ENCODE results near the gene TRIL. TPM values are rescaled to one million over a fixed set of nuclear protein-coding genes. Genes with fewer than 3 reads are reported as not detected.

TRIL gene
- total and polyA plus RNA-seq, 9 donors = 16.9 to 63.5 (median 37.9) TPM

DNA sequence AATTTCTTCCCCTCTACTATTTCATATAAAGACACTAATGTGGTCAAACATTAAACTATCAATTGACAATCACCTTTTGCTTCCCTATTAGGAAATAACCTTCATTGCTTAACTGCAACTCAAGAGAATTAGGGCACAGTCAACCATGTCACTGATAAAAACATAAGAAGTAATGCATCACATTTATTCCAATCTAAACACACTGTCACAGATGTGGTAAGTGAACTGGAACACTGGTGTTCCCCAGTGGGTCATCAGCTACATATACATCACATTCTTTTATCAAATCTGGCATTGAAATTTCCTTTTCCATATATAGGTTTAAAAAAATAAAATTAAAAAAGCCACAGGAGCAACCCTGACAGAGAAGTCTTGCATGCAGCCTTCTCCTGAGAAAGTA is 3.7 kb downstream of the TRIL start:
- Histone ChIP-seq H3K36me3 (ENCODE audit: control insufficient read depth, insufficient read depth, low read length) (no peaks in the 10 kb centered on the region), H3K9me3 (replicated peaks; ENCODE audit: control insufficient read depth, low read depth, low read length) (no peaks in the 10 kb centered on the region), H3K27ac (ENCODE audit: low read length) (no peak overlapping the region), H3K4me1 (ENCODE audit: control insufficient read depth, insufficient read depth, low read length) (peaks cover 43% of the 10 kb centered on the region), H3K27me3 (ENCODE audit: control insufficient read depth, insufficient read depth, low read length) (peaks cover 16% of the 10 kb centered on the region), H3K4me3 (ENCODE audit: low read length) (no peak overlapping the region)
- DNase-seq = no peak

DNA sequence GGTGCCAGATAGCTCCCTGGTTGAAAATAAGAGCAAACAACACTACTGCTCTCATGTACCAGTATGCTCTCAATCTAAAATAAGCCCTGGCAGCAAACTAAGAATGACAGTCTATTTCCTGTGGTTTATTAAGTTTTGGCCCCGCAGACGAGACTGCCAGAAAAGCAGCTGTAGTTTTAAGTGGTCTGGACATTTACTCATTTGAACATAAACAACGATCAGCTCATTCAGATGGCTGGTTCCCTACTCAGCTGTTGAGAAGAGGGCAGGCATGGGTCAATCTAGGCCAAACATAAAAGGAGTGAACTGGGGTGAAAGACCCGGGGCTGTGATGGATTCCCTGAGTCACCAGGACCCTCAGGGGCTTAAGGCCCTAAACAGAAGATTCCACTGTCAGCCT is 4.5 kb downstream of the TRIL start:
- H3K27me3 ChIP-seq (ENCODE audit: control insufficient read depth, insufficient read depth, low read length) = peaks cover 16% of the 10 kb centered on the region

DNA sequence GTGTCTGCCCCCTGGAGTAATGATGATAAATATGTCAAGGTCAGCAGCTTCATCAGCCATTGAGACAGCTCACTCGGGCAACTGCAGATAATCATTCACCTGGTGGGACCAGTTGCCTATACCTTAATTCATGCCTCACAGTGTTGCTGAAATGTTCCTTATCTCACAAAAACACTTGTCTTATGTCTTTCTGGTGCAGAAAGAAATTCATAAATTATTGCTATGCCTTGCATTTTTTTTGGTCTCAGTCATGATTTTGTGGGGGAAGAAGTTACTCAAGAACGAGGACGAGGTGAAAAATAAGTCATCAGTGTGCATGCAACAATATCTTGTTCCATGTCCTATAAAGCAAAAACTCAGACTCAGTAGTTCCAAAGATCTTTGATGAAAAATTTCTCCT is 16.0 kb downstream of the TRIL start:
- H3K36me3 ChIP-seq (ENCODE audit: control insufficient read depth, insufficient read depth, low read length) = no peaks in the 10 kb centered on the region
- no peak overlapping the region for H3K27ac ChIP-seq (ENCODE audit: low read length)
- H3K4me1 ChIP-seq (ENCODE audit: control insufficient read depth, insufficient read depth, low read length) = peaks cover 23% of the 10 kb centered on the region
- peaks cover 2% of the 10 kb centered on the region for H3K9me3 ChIP-seq (replicated peaks; ENCODE audit: control insufficient read depth, low read depth, low read length)
- H3K4me3 ChIP-seq (ENCODE audit: low read length) = no peak overlapping the region
- no peak for DNase-seq
- H3K27me3 ChIP-seq (ENCODE audit: control insufficient read depth, insufficient read depth, low read length) = no peaks in the 10 kb centered on the region
- WGBS (ENCODE audit: insufficient coverage) = no CpG with 5 or more reads among the region's 3 CpGs

More for the DNA sequence above, 4.5 kb downstream of the TRIL start:
- H3K27ac ChIP-seq (ENCODE audit: low read length) = peak overlapping the region; percentile 50
- peak; percentile 78 for DNase-seq
- H3K36me3 ChIP-seq (ENCODE audit: control insufficient read depth, insufficient read depth, low read length) = no peaks in the 10 kb centered on the region
- no CpG with 5 or more reads among the region's 4 CpGs for WGBS (ENCODE audit: insufficient coverage)
- H3K9me3 ChIP-seq (replicated peaks; ENCODE audit: control insufficient read depth, low read depth, low read length) = no peaks in the 10 kb centered on the region
- peaks cover 37% of the 10 kb centered on the region for H3K4me1 ChIP-seq (ENCODE audit: control insufficient read depth, insufficient read depth, low read length)
- no peak overlapping the region for H3K4me3 ChIP-seq (ENCODE audit: low read length)

DNA sequence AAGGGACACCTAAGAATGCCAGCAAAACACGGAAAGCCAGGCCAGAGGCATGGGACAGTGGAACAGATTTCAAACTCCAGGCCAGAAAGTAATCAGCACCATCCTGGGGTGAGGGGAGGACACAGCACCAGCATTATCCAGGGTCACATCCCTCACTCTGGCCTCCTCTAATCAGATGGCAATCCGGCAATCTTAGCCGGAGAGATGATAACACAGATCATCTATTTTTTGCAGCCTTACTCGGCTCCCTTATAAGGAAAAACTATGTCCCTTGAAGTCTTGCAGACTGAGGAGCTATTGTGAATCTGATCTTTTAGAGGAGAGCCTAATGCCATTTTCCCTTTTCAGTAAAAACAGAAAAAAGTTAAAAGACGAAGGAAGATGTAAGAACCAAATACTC is 16.5 kb downstream of the TRIL start:
- no peak overlapping the region for H3K27ac ChIP-seq (ENCODE audit: low read length)
- WGBS (ENCODE audit: insufficient coverage) = 92% methylated on average over 2 of the region's 5 CpGs

DNA sequence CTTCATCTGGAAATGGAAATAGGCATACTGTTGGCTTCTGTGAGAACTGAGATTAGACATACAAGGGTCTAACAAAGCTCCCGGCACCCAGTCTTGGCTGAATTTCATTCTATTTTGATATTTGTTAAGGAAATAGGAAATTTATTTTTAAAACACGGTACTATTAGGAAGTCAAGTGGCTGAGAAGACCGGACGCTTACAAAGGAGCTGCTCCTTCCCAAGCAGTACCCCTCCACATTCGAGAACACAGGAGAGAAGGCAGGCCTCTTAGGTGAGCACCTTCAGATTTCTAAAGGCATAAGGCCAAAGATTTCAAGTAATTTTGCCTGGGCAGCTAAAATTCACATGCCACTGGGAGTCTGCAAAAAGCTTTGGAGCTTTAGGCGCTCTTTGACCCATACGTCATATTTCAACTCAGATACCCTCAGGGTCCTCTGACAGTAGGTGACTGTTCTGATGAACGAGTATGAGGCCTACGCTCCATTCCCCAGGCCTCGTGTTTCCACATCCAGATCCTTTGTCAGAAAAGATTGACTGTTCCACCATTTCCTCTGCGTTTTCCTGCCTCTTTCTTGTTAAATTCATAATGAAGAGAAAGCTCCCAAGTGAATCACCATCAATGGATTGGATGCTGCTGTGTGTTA is 17.3 kb downstream of the TRIL start:
- Histone ChIP-seq H3K4me1 (ENCODE audit: control insufficient read depth, insufficient read depth, low read length) (peaks cover 24% of the 10 kb centered on the region), H3K27me3 (ENCODE audit: control insufficient read depth, insufficient read depth, low read length) (no peaks in the 10 kb centered on the region), H3K27ac (ENCODE audit: low read length) (no peak overlapping the region), H3K9me3 (replicated peaks; ENCODE audit: control insufficient read depth, low read depth, low read length) (no peaks in the 10 kb centered on the region), H3K4me3 (ENCODE audit: low read length) (no peak overlapping the region), H3K36me3 (ENCODE audit: control insufficient read depth, insufficient read depth, low read length) (no peaks in the 10 kb centered on the region)
- WGBS (ENCODE audit: insufficient coverage) = 88% methylated on average over 7 of the region's 11 CpGs
- DNase-seq = no peak

More for the DNA sequence above, 16.5 kb downstream of the TRIL start:
- Histone ChIP-seq H3K36me3 (ENCODE audit: control insufficient read depth, insufficient read depth, low read length) (no peaks in the 10 kb centered on the region), H3K27me3 (ENCODE audit: control insufficient read depth, insufficient read depth, low read length) (no peaks in the 10 kb centered on the region), H3K4me1 (ENCODE audit: control insufficient read depth, insufficient read depth, low read length) (peaks cover 24% of the 10 kb centered on the region), H3K4me3 (ENCODE audit: low read length) (no peak overlapping the region), H3K9me3 (replicated peaks; ENCODE audit: control insufficient read depth, low read depth, low read length) (peaks cover 2% of the 10 kb centered on the region)
- no peak for DNase-seq

DNA sequence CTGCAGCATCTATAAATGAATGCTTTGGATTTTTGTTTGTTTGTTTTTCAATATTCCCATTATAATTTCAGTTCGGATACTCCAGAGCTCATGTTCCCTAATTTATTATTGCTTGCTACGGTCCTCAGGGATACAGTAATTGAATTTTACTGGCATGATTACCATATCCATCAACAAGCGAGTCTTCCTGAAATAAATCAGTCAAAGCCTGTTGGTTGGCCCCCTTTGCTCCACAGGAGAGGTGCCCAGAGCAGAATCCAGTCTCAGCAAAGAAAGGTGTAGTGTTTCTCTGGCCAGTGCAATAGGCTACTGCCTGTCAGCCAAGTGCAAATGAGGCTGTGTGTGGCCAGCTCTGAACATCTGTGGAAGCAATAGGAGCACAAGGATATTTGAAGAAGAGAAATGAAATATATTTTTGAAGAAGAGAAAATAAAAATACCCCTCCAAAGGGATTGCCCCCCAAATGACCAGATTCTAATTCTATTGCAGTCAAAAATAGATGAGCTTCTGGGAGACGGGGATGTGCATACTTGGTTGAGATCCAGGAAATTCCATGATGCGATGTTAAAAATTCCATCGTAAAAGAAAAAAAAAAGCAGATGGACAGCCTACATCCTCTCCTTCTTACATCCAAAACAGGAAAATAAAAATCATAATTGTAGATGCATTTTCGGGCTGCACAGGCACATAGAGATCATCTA is 18.1 kb downstream of the TRIL start:
- no peaks in the 10 kb centered on the region for H3K27me3 ChIP-seq (ENCODE audit: control insufficient read depth, insufficient read depth, low read length)
- WGBS (ENCODE audit: insufficient coverage) = no CpG with 5 or more reads among the region's 7 CpGs
- no peak overlapping the region for H3K27ac ChIP-seq (ENCODE audit: low read length)
- H3K36me3 ChIP-seq (ENCODE audit: control insufficient read depth, insufficient read depth, low read length) = no peaks in the 10 kb centered on the region
- H3K4me3 ChIP-seq (ENCODE audit: low read length) = no peak overlapping the region
- DNase-seq = peak; percentile 78
- no peaks in the 10 kb centered on the region for H3K9me3 ChIP-seq (replicated peaks; ENCODE audit: control insufficient read depth, low read depth, low read length)
- H3K4me1 ChIP-seq (ENCODE audit: control insufficient read depth, insufficient read depth, low read length) = peaks cover 24% of the 10 kb centered on the region

DNA sequence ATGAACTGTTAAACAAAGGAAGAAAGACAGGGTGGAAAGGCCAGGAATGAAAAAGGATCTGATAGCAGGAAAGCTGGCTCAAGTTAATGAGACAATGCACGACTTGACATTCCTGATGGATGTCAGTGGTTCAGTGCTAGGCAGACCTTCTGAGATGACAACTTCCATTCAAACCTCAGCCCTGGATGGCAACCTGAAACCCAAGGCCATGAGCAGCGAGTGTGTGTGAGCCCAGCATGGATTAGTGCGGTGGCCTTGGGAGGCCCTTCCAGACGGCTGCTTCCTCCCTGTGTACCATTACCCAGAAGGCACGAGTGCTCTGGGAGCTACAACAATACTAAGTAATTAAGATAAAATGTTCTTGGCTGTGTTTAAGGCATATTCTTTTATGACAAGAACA is 18.8 kb downstream of the TRIL start:
- H3K4me1 ChIP-seq (ENCODE audit: control insufficient read depth, insufficient read depth, low read length) = peaks cover 24% of the 10 kb centered on the region
- DNase-seq = no peak
- H3K9me3 ChIP-seq (replicated peaks; ENCODE audit: control insufficient read depth, low read depth, low read length) = no peaks in the 10 kb centered on the region
- 39% methylated on average over 2 of the region's 5 CpGs for WGBS (ENCODE audit: insufficient coverage)
- no peaks in the 10 kb centered on the region for H3K27me3 ChIP-seq (ENCODE audit: control insufficient read depth, insufficient read depth, low read length)
- no peaks in the 10 kb centered on the region for H3K36me3 ChIP-seq (ENCODE audit: control insufficient read depth, insufficient read depth, low read length)
- H3K27ac ChIP-seq (ENCODE audit: low read length) = no peak overlapping the region
- H3K4me3 ChIP-seq (ENCODE audit: low read length) = no peak overlapping the region

DNA sequence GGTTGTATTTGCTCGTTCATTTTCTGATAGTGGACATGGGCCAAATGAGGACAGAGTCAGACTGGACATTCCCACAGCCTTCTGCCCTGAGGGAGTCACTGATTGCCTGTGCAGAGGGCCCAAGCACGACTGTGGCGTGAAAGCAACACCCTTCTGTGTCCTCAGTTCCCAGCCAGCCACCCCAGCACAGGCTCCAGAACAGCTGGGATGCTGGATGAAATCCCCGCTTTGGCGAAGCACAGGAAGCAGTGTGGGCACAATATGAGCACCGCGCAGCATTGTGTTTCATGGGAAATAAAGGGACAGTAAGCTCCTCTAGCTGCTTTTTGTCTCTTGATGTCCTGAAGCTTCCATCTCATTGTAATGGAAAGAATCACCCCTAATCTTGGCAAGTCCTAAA is 20.5 kb downstream of the TRIL start:
- Histone ChIP-seq H3K9me3 (replicated peaks; ENCODE audit: control insufficient read depth, low read depth, low read length) (no peaks in the 10 kb centered on the region), H3K4me1 (ENCODE audit: control insufficient read depth, insufficient read depth, low read length) (peaks cover 35% of the 10 kb centered on the region), H3K4me3 (ENCODE audit: low read length) (no peak overlapping the region), H3K36me3 (ENCODE audit: control insufficient read depth, insufficient read depth, low read length) (no peaks in the 10 kb centered on the region), H3K27me3 (ENCODE audit: control insufficient read depth, insufficient read depth, low read length) (no peaks in the 10 kb centered on the region), H3K27ac (ENCODE audit: low read length) (no peak overlapping the region)
- DNase-seq = peak; percentile 59
- 78% methylated on average over 4 of the region's 7 CpGs for WGBS (ENCODE audit: insufficient coverage)

DNA sequence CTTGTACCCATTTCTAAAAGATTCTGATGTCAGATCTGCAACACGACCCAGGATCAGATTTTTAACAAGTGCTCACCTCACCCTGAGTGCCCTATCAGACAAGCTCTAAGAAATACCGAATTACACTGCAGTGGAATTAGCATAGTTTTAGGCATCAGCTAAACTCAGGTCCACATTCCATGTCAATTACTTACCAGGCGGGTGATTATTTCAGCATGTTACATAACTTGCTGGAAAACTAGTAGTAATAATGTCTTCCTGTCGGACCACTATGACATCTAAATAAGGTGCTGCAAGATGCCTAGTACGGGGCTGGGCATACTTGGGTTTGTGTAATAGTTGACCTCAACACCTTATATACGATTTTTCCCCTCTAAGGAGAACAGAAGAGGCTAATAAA is 21.0 kb downstream of the TRIL start:
- no peaks in the 10 kb centered on the region for H3K9me3 ChIP-seq (replicated peaks; ENCODE audit: control insufficient read depth, low read depth, low read length)
- no peaks in the 10 kb centered on the region for H3K27me3 ChIP-seq (ENCODE audit: control insufficient read depth, insufficient read depth, low read length)
- WGBS (ENCODE audit: insufficient coverage) = 67% methylated on average over 1 of the region's 6 CpGs
- no peak overlapping the region for H3K4me3 ChIP-seq (ENCODE audit: low read length)
- peaks cover 39% of the 10 kb centered on the region for H3K4me1 ChIP-seq (ENCODE audit: control insufficient read depth, insufficient read depth, low read length)
- H3K27ac ChIP-seq (ENCODE audit: low read length) = no peak overlapping the region
- no peaks in the 10 kb centered on the region for H3K36me3 ChIP-seq (ENCODE audit: control insufficient read depth, insufficient read depth, low read length)
- DNase-seq = no peak

DNA sequence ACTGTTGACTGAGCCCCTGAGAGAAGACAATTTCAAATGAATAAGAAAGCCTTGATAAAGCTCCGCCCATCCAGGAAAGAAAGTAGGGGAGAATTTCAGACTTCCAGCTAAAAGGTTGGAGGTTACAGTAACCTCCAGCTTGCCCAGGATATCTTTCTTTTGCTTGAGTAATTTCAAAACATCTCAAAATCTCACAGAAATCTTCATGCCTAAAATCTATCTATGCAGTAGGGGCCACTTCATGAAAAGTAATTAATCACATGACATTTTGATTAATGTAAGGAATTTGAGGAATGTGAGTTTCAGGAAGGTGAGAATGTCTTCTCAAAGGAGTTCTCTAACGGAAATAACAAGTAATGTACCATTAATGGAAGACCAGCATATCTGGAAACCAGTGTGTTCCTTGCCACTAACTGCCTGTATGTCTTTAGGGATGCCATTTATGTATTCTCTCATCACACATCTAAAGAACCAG is 24.2 kb downstream of the TRIL start:
- Histone ChIP-seq H3K4me3 (ENCODE audit: low read length) (no peak overlapping the region), H3K4me1 (ENCODE audit: control insufficient read depth, insufficient read depth, low read length) (peaks cover 25% of the 10 kb centered on the region)
- WGBS (ENCODE audit: insufficient coverage) = no CpG with 5 or more reads among the region's 2 CpGs

More for the DNA sequence above, 24.2 kb downstream of the TRIL start:
- Histone ChIP-seq H3K27ac (ENCODE audit: low read length) (peak overlapping the region; percentile 68), H3K9me3 (replicated peaks; ENCODE audit: control insufficient read depth, low read depth, low read length) (no peaks in the 10 kb centered on the region), H3K27me3 (ENCODE audit: control insufficient read depth, insufficient read depth, low read length) (no peaks in the 10 kb centered on the region), H3K36me3 (ENCODE audit: control insufficient read depth, insufficient read depth, low read length) (no peaks in the 10 kb centered on the region)
- no peak for DNase-seq

All from muscle of leg (tissue), 11 donors.